GM10266 (cell line): Measurements from ENCODE around the gene IL15RA.
"Not testable (repeated sequence)": the region's sequence is repeated elsewhere in the genome, so short reads cannot be mapped to it uniquely, and the experiment has no call there.

ENCODE experiments used
- DNase-seq: peaks from one replicate; pipeline ENCODE4 v3.0.0; 2012; ENCODE audit errors: extremely low spot score
- TF ChIP-seq, protein P1 (sequence below): IDR thresholded peaks from 2 replicates; pipeline ENCODE4 v1.5.1; 2012; ENCODE audit warnings: mild to moderate bottlenecking, low read depth; ENCODE audit not compliant: control insufficient read depth, insufficient read depth; ENCODE audit errors: missing control alignments

Gene IL15RA

GRCh38 chr10:5919568-5919967 is 57.8 kb downstream of the IL15RA start:
- TF ChIP-seq, protein P1, sequence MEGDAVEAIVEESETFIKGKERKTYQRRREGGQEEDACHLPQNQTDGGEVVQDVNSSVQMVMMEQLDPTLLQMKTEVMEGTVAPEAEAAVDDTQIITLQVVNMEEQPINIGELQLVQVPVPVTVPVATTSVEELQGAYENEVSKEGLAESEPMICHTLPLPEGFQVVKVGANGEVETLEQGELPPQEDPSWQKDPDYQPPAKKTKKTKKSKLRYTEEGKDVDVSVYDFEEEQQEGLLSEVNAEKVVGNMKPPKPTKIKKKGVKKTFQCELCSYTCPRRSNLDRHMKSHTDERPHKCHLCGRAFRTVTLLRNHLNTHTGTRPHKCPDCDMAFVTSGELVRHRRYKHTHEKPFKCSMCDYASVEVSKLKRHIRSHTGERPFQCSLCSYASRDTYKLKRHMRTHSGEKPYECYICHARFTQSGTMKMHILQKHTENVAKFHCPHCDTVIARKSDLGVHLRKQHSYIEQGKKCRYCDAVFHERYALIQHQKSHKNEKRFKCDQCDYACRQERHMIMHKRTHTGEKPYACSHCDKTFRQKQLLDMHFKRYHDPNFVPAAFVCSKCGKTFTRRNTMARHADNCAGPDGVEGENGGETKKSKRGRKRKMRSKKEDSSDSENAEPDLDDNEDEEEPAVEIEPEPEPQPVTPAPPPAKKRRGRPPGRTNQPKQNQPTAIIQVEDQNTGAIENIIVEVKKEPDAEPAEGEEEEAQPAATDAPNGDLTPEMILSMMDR, result no peak
- DNase-seq, result no peak

GRCh38 chr10:5918763-5919162 is 58.6 kb downstream of the IL15RA start:
- TF ChIP-seq, protein P1, result no peak
- no peak for DNase-seq

GRCh38 chr10:5917305-5917704 is 60.0 kb downstream of the IL15RA start:
- TF ChIP-seq, protein P1, result no peak
- no peak for DNase-seq

GRCh38 chr10:5915451-5915850 is 61.9 kb downstream of the IL15RA start:
- DNase-seq, result no peak
- TF ChIP-seq, protein P1, result no peak

DNA sequence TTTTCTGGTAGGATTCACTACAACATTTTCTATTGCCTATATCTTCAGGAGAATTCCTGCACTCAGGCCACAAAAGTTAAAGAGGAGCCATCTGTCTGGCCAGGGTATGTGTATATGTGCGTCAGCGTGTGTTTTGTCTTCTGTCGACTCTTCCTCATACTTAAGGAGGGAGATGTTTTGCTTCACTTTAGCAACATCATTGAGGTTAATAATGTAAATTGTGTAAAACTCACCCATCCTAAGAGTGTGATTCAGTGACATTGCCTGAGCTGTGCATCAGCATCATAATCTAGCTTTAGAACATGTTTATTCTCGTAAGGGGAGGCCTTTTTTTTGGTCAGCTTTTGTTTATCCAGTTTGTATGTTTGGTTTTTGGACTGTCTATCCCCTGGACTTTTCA is 63.6 kb downstream of the IL15RA start:
- TF ChIP-seq, protein P1, result no peak
- no peak for DNase-seq

DNA sequence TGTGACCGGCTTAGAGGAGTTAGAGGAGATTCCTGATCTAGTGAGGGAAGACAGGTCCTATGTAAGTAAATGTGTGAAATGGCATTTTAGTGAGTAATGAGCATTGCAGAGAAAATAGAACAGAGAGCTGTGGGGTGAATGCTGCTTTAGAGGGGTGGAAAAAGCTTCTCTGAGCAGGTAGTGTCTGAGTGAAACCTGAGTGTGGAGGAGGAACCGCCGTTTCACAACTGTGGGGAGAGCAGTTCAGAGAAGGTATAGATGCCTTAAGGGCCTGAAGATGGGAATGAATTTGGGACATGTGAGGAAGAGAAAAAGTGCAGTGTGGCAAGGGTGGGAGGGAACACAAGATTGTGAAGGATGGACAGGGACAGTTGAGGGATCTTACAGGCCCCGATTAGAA is 65.7 kb downstream of the IL15RA start:
- TF ChIP-seq, protein P1, result no peak
- no peak for DNase-seq

DNA sequence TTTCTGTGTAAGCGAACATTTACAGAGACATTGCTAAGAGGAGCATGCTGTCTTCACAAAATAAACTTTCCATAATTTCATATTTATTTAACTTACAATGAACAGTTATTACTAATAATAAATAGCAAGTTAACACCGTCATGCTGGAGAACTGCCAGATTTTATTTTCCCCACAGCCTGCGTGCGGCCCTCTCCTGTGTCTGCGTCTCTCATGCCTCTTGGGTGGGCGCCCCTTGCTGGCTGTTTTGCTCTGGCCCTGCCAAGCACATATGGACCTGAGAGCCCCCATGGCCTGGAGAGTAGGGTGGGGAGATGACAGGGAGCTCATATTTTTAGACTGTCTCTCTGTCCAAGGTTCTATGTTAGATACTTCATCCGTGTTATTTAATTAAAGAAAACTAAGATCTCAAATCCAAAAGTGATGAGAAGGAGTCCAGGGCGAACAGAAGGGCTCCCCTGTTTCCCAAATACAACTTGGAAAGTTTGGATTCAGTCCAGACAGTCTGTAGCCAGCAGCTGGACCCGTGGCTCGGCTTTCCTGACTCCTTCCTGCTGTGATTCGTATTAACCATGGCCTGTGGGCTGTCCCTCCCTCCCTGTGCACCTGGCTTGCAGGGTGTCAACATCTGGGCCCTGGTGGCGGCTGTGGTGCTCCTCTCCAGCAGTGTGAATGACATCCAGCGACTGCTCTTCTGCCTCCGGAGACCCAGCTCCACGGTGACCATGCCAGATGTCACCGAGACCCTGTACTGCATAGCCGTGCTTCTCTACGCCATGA is 66.8 kb downstream of the IL15RA start:
- TF ChIP-seq, protein P1, result no peak
- DNase-seq, result no peak

DNA sequence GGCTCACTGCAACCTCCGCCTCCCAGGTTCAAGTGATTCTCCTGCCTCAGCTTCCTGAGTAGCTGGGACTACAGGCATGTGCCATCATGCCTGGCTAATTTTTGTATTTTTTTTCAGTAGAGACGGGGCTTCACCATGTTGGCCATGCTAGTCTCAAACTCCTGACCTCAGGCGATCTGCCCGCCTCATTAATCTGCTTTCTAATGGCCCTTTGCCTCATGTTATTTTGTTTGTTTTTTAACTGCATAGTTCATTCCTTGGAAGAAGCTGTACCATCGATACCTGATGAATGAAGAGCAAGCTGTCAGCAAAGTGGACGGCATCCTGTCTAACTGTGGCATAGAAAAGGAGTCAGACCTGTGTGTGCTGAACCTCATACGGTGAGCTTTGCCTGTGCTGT is 68.7 kb downstream of the IL15RA start:
- not testable (repeated sequence) for DNase-seq
